Left cardiac atrium (tissue), 4 donors: Measurements from ENCODE around the gene PLN. TPM values are rescaled to one million over a fixed set of nuclear protein-coding genes. Genes with fewer than 3 reads are reported as not detected.

Source experiments
- ATAC-seq, 2 donors: fragments of 200-7000 bp; cut with Tn5 transposase; one replicate each; pipeline ENCODE4 v1.9.1; 2020; ENCODE audit warnings: mild to moderate bottlenecking in 2 of 2, moderate library complexity in 2 of 2
- DNase-seq: peaks from one replicate; pipeline ENCODE4 v3.0.0-alpha.2; 2020
- intact Hi-C, 2 donors: fragments of 100-400 bp; cut with DNase I; formaldehyde crosslinking; loops; one replicate each; pipeline versions ENCODE4 v1.14.1 to v1.15.1; 2022 to 2023
- total RNA-seq, 2 donors: library from RNA; stranded (reverse); fragmentation: NEBNext Ultra II Directional; extraction: Animal tissue kit (Norgen Biotek cat#: 25700); gene quantifications; one replicate each; pipeline ENCODE4 v1.2.1, GENCODE V29; 2021
- donor health status: DM: no; HTN: yes; CAD: no.
- donor health status: DM: no; HTN: yes; CAD: no; lungs with severe emphysema.
- donor health status: DM: yes; HTN: yes; CAD: no.
- donor health status: Dilated cardiomyopathy.

The PLN gene
- total RNA-seq, 2 donors from 2014 or later, result 673 to 1,029 TPM

GRCh38 chr6:118529756-118530155, 18.3 kb upstream of the PLN start:
- ATAC-seq (no peak), DNase-seq (no peak)
- intact Hi-C loops, result no loop called here

DNA sequence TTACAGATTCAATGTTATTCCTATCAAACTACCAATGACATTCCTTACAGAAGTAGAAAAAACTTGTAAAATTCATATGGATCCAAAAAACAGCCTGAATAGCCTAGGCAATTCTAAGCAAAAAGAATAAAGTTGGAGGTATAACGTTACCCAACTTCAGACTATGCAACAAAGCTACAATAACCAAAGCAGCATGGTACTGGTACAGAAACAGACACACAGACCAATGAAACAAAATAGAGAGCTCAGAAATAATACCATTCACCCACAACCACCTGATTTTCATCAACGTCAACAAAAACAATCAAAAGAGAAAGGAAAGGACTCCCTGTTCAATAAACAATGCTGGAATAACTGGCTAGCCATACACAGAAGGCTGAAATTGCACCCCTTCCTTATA, 17.2 kb upstream of the PLN start:
- no peak for DNase-seq
- no peak for ATAC-seq

GRCh38 chr6:118535176-118535844, 12.8 kb upstream of the PLN start:
- DNase-seq (no peak), ATAC-seq (no peak)
- intact Hi-C loops, result no loop called here

More for the DNA sequence above, 17.2 kb upstream of the PLN start:
- intact Hi-C loops, result no loop called here

DNA sequence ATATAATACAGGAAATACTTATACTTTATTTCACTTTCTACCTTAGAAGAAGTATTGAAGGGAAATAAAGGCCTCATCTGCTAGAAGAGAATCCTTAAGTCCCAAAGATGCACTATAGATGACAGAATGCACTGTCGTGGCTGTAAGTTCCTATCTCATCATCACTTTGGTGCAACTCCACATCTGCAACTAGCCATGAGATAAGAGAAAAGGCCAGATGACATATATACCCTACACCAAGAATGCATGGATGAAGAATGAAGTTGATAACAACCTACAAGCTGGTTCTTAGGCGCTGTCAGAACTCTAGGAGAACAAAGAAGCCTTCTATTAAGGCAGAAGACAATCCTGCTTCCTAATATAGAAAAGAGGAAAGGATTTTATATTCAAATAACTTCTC, 11.6 kb upstream of the PLN start:
- intact Hi-C loops, result no loop called here
- DNase-seq (no peak), ATAC-seq (no peak)

GRCh38 chr6:118537574-118537973, 10.5 kb upstream of the PLN start:
- DNase-seq (no peak), ATAC-seq (peak; percentile 90 to 95)
- intact Hi-C loops, result no loop called here

DNA sequence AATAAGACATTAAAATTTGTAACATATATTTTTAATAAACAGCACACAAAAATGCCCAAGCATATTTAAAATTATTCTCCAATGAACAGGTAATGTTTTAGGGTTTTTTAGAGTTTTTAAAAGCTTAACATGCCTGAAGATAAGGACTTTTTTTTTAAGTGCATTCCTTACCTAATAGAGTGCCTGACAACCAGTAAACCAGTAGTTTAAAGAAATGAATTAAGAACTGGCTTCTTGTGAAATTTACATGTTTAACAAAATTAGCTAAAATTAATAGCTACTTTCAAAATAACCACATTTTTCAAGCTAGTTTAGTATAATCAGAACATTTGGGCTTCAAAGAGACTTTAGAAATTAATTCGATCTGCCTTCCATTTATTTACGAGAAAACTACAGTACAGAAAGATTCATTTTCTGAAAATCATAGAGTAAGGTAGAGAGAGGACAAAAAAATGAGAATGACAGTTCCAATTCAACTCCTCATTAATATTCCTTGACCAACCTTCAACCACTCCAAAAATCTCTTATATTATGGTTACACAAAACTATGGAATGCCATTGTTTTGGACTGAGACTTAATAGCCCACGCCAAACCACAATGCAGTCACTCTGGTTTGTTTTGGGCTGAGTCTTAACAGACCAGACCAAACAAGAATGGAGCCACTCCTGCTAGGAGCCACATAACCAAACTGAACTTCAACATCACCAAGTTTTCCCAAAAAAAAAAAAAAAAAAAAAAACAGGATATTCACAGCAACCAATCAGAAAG, 5.7 kb upstream of the PLN start:
- intact Hi-C loops, result no loop called here
- DNase-seq (no peak), ATAC-seq (no peak)

DNA sequence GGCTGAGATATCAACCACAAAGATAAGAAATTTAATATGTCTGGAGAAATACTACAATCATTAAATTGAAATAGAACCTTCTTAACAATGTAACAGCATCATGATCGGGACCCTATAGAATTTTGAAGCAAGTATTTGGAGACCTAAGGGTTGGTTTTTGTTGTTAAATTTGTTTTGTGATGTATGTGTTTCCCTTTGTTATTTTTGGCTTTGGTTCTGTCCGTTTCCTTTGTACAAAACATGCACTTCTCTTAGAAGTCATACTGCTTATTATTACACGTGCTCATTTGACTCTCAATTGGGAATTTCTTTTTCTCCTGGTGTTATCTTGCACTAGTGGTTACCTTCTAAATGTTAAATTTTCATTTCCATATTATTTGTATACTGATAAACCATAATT, 4.0 kb upstream of the PLN start:
- no peak for ATAC-seq
- intact Hi-C loops, result no loop called here
- DNase-seq, result no peak

DNA sequence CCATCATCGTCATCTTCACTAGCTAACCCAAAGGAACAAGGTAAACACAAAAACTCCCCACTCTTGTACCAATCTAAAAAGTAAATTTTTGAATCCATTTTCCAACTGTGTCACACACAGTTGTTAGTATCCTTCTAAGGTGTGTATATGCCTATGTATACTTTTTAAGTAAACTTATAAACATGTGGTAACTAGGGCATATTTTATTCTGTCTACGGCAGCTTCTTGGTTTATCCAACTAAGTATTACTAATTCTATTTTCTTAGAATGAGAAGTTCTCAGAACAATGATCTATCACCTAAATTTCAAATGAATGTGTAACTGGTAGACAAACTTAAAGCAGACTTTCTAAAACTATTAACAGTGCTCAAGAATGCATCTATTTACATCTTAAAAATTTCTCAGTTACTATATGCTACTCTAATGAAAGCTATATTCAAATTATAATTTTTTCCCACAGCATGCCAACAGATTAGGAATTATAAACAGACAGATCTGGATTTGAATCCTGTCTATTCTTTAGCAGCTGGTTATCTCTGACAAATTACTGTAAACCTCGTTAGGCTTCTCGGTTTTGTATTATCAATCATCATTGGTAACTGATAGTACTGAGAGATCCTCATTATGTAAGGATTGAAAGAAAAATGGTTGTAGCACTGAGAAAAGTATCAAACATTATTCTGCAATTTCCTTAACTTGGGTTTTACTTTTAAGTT, 1.8 kb upstream of the PLN start:
- no peak for ATAC-seq
- intact Hi-C loops, result loop anchor here in 1 of 2 donors (5.0 kb wide), 1 partner anchor 34 kb away; no protein-coding TSS in a partner anchor
- DNase-seq, result no peak

DNA sequence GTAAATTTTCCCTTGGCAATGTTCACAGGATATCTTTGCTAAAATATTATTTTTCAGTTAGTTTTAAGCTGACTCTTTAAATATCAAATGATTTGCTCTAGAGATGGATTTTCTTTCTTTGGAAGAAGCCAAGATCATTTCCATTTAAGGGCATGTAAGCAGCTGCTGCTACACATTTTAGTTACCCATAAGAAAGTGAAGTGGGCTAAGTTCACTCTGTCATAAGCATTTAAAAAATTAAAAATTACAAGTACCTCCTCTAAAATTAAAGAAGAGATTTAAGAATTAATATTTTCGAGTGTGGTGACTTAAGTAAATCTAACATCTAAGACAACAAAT, 1.2 kb upstream of the PLN start:
- intact Hi-C loops, result loop anchor here in 1 of 2 donors (5.0 kb wide), 1 partner anchor 35 kb away; no protein-coding TSS in a partner anchor
- DNase-seq (no peak), ATAC-seq (no peak)

GRCh38 chr6:118548613-118549012, 517 bp downstream of the PLN start:
- DNase-seq, result no peak
- ATAC-seq, result no peak
- intact Hi-C loops, result loop anchor here in 1 of 2 donors (5.0 kb wide), 1 partner anchor 36 kb away; no protein-coding TSS in a partner anchor

DNA sequence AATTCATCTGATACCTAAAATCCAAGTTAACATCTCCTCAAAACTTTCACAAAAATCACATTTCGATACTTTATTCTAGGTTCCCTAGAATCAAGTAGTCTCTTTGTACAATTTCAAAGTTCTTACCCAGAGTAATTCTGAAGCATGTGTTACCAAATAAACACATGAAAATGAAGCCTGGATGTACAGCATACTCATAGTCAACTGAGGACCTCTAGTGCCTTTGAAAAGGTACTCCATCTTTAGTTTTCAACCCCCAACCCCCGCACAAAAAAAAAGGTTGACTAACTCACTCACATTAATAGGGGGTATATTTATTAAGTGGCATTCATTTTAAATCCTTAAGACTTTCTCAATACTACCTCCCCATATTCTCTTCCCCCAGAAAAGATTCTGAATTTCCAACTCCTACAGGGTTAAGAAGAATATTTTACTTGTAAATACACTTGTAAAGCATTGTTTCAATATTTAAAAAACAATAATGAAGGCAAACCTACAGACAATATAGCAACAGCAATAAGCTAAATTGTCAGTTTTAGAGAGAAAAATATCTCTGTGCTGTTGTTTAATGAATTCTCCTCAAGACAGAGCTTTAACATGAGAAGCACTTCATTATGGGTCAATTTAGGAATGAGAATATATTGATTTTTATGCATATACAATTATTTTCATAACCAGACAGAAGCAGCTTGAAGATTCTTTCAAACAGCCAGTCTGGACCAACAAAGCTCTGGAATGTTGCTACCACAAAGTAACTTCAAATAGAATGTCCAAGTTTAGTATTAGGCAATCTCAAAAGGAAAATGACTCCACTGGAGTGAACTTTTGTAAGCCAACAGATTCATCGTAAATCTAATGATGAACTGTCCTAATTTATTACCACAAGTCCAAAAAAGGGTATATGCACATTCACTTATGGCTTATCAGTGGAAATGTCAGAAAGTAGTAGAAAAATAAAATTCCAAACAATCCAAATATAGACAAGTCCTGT, 3.3 kb downstream of the PLN start:
- peak; percentile 65 to 78 for ATAC-seq
- DNase-seq, result no peak
- intact Hi-C loops, result loop anchor here (5.0 kb wide), 2 partner anchors 39 to 264 kb away; no protein-coding TSS in a partner anchor

- intact Hi-C loops, result loop anchor here (5.0 kb wide), 2 partner anchors 41 to 266 kb away; no protein-coding TSS in a partner anchor
- ATAC-seq, result no peak
- no peak for DNase-seq
These were observed 5.0 kb downstream of the PLN start for GRCh38 chr6:118553132-118553531.

DNA sequence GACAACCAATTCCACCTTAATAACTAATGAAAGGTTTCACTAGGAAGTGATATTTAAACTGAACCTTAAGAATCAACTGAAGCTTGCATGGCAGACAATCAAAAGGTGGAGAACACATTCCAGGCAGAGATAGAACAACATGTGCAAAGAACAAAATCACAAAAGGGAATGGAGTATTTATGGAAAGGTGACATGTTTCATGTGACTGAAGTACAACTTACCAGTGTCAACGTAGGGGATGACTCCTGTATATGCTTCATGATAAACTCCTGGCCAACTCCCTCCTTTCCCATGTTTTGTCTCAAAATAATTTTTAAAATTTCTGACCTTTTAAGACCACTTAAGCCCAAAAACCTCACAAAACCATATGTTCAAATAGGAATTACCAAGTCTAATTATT, 6.6 kb downstream of the PLN start:
- DNase-seq (no peak), ATAC-seq (peak; percentile 20 to 33)
- intact Hi-C loops, result loop anchor here (5.0 kb wide), 2 partner anchors 42 to 267 kb away; no protein-coding TSS in a partner anchor

- intact Hi-C loops, result no loop called here
- peak in 1 of 2 donors; percentile 10 for ATAC-seq
- no peak for DNase-seq
These were observed 10.5 kb downstream of the PLN start for GRCh38 chr6:118558464-118559217.

DNA sequence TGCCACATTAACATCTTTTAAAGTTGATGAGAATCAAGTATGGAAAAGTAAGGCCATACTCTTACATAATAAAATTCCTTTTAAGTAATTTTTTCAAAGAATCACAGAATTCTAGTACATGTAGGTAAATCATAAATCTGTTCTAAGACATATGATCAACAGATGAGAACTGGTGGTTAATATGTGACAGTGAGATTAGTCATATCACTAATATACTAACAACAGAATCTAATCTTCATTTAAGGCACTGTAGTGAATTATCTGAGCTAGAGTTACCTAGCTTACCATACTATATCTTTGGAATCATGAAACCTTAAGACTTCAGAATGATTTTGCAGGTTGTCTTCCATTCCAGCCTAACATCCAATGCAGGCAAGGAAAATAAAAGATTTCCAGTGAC, 11.6 kb downstream of the PLN start:
- ATAC-seq (no peak), DNase-seq (no peak)
- intact Hi-C loops, result no loop called here

DNA sequence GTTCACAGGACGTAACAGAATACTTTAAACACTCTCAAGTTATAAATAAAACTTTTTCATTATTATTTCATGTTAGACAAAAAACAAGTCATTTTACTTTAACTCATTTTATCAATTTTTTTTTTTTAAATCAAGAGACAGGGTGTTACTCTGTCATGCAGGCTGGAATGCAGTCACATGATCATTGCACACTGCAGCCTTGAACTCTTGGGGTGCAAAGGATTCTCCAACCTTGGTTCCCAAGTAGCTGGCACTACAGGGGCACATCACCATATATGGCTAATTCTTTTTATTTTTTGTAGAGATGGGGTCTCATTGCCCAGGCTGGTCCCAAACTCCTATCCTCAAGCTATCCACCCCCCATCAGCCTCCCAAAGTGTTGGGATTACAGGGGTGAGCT, 14.2 kb downstream of the PLN start:
- no peak for DNase-seq
- ATAC-seq, result peak in 1 of 2 donors; percentile 26
- intact Hi-C loops, result no loop called here

DNA sequence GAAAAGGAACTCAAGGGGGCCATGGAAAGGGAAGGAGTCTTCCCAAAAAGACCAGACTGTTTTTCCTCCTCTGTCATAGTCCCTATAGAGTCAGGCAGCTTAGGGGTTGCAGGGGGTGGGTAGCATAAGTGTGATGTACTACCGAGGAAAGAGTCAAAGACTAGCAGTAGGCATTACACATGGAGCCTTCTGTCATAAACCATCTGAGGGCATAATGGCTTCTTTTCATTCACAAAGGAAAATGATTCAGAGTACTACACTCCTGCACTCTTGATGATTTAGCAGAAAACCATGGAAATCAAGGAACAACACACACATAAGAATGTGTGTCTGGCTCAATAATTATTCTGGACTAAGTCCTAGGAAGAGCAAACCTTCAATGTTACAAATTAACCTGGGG, 14.9 kb downstream of the PLN start:
- intact Hi-C loops, result no loop called here
- no peak for DNase-seq
- ATAC-seq, result peak in 1 of 2 donors; percentile 66
